Measurements from ENCODE around the gene BIRC3. TPM values are rescaled to one million over a fixed set of nuclear protein-coding genes. Genes with fewer than 3 reads are reported as not detected.

Gene BIRC3
- total and polyA plus RNA-seq, 2 of the 8 experiments (the other 6 are each of a cell fraction or from before 2014, with no cell fraction given), result 0.08 to 0.20 TPM

GRCh38 chr11:102276362-102276761 lies 40.9 kb upstream of the BIRC3 start (continued):
- no peak for TF ChIP-seq E2F6 (IDR thresholded peaks at IDR 0.05)
